OCI-LY1 (cell line): Measurements from ENCODE around the gene OPRM1.

Source experiments
- CTCF ChIP-seq: fragments of 200-600 bp; sonication (generic), shearing (Covaris generic); IDR thresholded peaks from 2 replicates; pipeline ENCODE4 v1.5.1; 2017; ENCODE audit warnings: mild to moderate bottlenecking, antibody characterized with exemption, low read length, moderate library complexity, mixed read lengths
- EZH2 ChIP-seq: fragments of 200-600 bp; sonication (generic), shearing (Covaris generic); IDR thresholded peaks from 2 replicates; pipeline ENCODE4 v1.8.0; 2017; ENCODE audit warnings: borderline replicate concordance, mixed run types, mild to moderate bottlenecking, antibody characterized with exemption, low read length, moderate library complexity, mixed read lengths

DNA sequence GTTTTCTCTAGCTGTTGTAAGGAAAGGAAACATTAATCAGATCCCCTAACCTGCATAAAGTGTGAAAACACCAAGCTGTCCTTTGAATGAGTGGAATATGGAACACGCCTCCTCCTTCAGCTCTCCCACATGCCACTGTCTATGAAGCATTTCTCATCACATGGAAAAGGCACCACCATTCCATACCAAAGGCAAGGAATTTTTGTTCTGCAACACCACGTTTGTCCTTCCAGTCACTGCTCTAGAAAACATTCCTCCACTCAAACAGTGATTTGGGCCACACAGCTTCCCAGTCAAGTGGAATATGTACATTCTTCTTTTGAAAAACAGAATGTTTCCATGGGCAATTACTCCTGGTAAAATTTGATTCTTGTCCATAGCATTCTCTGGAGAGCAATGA, 120.1 kb downstream of the OPRM1 start:
- TF ChIP-seq CTCF (no peak), EZH2 (no peak)
